Measurements from ENCODE around the gene PLA2G4F. TPM values are rescaled to one million over a fixed set of nuclear protein-coding genes. Genes with fewer than 3 reads are reported as not detected.
"Not testable (repeated sequence)": the region's sequence is repeated elsewhere in the genome, so short reads cannot be mapped to it uniquely, and the experiment has no call there.

Gene PLA2G4F
- total RNA-seq, 1 donor from 2014 or later: 0.40 TPM

- no peak for DNase-seq (ENCODE audit: low read depth)
These were observed 63.8 kb downstream of the PLA2G4F start for GRCh38 chr15:42092398-42093318.

GRCh38 chr15:42091753-42092397 lies 64.6 kb downstream of the PLA2G4F start:
- H3K4me3 ChIP-seq (ENCODE audit: low read depth, low read length); DNase-seq (ENCODE audit: low read depth): not testable (repeated sequence)

More at GRCh38 chr15:42092398-42093318, 63.8 kb downstream of the PLA2G4F start:
- H3K4me3 ChIP-seq (ENCODE audit: low read depth, low read length): no peak overlapping the region
- TF ChIP-seq, protein P1, sequence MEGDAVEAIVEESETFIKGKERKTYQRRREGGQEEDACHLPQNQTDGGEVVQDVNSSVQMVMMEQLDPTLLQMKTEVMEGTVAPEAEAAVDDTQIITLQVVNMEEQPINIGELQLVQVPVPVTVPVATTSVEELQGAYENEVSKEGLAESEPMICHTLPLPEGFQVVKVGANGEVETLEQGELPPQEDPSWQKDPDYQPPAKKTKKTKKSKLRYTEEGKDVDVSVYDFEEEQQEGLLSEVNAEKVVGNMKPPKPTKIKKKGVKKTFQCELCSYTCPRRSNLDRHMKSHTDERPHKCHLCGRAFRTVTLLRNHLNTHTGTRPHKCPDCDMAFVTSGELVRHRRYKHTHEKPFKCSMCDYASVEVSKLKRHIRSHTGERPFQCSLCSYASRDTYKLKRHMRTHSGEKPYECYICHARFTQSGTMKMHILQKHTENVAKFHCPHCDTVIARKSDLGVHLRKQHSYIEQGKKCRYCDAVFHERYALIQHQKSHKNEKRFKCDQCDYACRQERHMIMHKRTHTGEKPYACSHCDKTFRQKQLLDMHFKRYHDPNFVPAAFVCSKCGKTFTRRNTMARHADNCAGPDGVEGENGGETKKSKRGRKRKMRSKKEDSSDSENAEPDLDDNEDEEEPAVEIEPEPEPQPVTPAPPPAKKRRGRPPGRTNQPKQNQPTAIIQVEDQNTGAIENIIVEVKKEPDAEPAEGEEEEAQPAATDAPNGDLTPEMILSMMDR (conservative IDR thresholded peaks at IDR 0.05; ENCODE audit: low read depth, low read length): no peak

GRCh38 chr15:42090781-42091180 lies 65.7 kb downstream of the PLA2G4F start:
- TF ChIP-seq, protein P1 (conservative IDR thresholded peaks at IDR 0.05; ENCODE audit: low read depth, low read length): no peak
- DNase-seq (ENCODE audit: low read depth): no peak
- no peak overlapping the region for H3K4me3 ChIP-seq (ENCODE audit: low read depth, low read length)

- TF ChIP-seq, protein P1 (conservative IDR thresholded peaks at IDR 0.05; ENCODE audit: low read depth, low read length): no peak
- no peak overlapping the region for H3K4me3 ChIP-seq (ENCODE audit: low read depth, low read length)
- DNase-seq (ENCODE audit: low read depth): no peak
These were observed 66.1 kb downstream of the PLA2G4F start for GRCh38 chr15:42090370-42090769.

DNA sequence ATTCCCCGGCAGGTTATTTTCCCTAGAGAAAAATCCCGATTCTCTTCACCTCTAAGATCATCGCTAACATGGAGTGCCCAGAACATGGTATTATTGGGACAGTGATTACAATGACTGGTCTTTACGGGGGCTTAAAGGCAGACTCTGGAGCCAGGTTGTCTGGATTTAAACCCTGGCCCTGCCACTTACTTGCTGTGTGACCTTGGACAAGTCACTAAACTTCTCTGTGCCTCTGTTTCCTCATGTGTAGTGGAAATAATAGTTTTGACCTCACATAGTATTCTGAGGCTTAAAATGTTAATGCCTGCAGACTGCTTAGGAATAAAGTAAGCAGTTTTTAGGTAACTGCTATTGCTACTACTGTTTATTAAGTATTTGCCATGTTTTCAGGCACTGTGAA lies 66.5 kb downstream of the PLA2G4F start:
- no peak overlapping the region for H3K4me3 ChIP-seq (ENCODE audit: low read depth, low read length)
- TF ChIP-seq, protein P1 (conservative IDR thresholded peaks at IDR 0.05; ENCODE audit: low read depth, low read length): no peak
- DNase-seq (ENCODE audit: low read depth): no peak

Other genes starting within 250 kb of the PLA2G4F start
- gene EHD4, start 184.1 kb downstream of the PLA2G4F start, total RNA-seq: 30.2 and 44.7 TPM in 2 replicates
- gene PLA2G4E, start 135.6 kb downstream of the PLA2G4F start, total RNA-seq: not detected in 2 replicates
- gene PLA2G4D, start 62.1 kb downstream of the PLA2G4F start, total RNA-seq: not detected in 2 replicates
- gene VPS39, start 51.7 kb upstream of the PLA2G4F start, total RNA-seq: 15.9 and 29.1 TPM in 2 replicates
- gene GANC, start 116.6 kb upstream of the PLA2G4F start, total RNA-seq: 11.2 and 13.1 TPM in 2 replicates
- gene TMEM87A, start 116.8 kb upstream of the PLA2G4F start, total RNA-seq: 27.8 and 31.1 TPM in 2 replicates
- 0.43 and 1.2 TPM in 2 replicates for gene CAPN3, start 202.9 kb upstream of the PLA2G4F start, total RNA-seq

Measured in epithelial cell of proximal tubule (primary cell).